ENCODE results near the gene TAF6.

GRCh38 chr7:100120733-100121036 is 1.5 kb upstream of the TAF6 start:
- TF ChIP-seq CTCF (IDR thresholded peaks at IDR 0.05) (no peak), POLR2A (IDR thresholded peaks at IDR 0.05) (no peak)
